ENCODE measurements around the gene ZNF423.
A peak's percentile ranks its signal among the peaks of the same experiment; 100 is the strongest.
"Not testable (repeated sequence)": the region's sequence is repeated elsewhere in the genome, so short reads cannot be mapped to it uniquely, and the experiment has no call there.

The ZNF423 gene

DNA sequence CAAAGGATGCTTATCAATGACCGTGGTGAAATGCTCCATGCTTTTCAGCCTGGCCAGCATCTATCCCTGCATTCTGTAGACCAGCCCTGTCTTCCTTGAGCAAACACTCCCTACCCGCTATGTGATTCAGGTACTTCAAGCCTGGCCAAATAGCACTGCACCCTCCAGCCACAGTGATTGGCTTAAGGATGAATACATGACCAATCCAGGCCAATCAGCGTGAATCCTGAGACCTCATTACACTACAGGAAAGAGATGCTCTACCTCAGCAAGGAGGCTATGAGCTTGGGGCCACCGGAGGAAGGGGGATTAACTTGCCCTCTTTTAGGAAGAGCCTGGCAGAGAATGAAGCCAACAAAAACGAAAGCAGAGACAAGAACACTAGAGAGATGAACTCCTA lies 162.5 kb downstream of the ZNF423 start:
- no peak for DNase-seq

- DNase-seq: no peak
Observed at GRCh38 chr16:49690778-49691177, 165.1 kb downstream of the ZNF423 start.

DNA sequence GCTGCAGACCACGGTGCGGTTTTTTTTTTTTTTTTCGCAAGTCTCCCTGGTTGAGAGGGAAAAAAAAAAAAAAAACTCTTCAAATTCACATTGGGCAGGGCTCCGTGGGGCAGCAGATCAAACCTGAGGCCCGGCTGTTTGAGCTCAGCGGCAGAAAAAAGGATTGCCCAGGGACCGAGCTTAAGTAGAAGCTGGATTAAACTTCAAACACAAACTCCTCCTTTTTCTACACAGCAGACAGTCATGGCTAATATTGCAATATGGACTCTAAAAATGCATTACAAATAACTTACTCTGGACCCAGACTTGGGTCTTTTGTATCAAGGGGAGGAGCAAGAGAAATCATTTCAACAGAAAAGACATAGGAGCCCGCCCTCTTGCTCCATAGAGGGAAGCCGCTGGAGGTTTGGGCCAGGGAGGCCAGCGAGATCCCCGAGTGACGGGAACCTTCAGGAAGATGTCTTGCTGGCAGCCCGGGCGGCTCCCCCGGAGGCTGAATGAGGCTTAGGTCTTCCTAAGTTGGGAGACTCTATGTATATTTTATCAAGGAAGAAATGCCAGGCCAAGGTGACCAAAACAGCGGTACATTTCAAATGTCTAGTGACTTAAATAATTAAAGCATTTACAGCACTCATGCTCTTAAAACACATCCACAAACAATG lies 167.7 kb downstream of the ZNF423 start:
- no peak for DNase-seq

- no peak for DNase-seq
Observed at GRCh38 chr16:49687476-49688002, 168.4 kb downstream of the ZNF423 start.

GRCh38 chr16:49684696-49685095 lies 171.2 kb downstream of the ZNF423 start:
- DNase-seq: no peak

DNA sequence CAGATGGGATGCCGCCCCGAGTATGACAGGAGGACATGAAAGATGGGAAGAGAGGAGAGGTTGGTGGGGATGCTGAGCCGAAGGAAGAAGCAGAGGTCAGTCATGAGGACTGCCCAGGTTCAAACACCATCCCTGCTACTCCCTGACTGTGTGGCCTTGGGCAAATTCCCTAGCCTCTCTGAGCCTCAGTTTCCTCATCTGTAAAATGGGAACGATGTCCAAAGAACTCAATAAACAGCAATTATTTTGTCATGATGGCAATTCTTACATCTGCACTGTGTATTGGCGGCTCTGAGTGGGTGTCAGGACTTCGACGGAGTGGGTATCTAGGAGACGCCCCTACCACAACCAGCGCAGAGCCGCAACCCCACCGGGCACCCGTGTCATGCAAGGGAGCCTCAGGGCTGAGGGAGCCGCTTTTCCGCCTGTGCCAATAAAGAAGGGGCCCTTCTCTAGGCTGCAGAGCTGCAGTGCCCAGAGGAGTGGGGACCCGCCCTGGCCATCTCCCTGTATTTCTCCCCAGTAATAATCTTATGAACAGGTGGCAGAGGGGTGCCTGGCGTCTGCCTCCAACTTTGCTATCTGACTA lies 173.2 kb downstream of the ZNF423 start:
- no peak for DNase-seq

DNA sequence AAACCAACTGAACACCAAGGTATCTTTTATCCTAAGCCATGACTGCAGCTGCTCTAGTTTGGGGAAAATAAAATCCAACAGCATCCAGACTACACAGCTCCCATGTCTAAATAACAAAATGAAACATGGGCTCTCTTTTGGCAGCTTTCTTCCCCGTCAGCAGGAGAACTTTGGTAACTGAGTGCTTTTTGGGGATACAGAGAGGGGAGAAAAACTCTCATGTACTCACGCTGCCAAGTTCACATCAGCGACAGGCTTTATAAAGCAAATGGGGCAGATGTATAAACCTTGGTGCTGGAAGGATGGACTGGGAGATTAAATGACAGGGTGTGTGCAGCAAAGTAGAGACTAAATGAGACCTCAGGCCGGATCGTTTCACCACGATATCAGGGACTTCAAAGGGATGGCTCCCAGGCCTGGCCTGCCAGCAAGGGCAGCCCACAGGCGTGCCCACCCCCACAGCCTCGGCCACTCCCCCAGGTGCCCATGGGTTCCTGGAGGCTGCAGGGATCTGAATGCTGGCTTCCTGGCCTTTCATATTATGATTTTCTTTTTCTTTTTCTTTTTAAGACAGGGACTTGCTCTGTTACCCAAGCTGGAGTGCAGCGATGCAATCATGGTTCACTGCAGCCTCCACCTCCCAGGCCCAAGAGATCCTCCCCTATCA lies 174.6 kb downstream of the ZNF423 start:
- no peak for DNase-seq

GRCh38 chr16:49679095-49679494 lies 176.8 kb downstream of the ZNF423 start:
- no peak for DNase-seq

GRCh38 chr16:49677661-49678060 lies 178.3 kb downstream of the ZNF423 start:
- not testable (repeated sequence) for DNase-seq

DNA sequence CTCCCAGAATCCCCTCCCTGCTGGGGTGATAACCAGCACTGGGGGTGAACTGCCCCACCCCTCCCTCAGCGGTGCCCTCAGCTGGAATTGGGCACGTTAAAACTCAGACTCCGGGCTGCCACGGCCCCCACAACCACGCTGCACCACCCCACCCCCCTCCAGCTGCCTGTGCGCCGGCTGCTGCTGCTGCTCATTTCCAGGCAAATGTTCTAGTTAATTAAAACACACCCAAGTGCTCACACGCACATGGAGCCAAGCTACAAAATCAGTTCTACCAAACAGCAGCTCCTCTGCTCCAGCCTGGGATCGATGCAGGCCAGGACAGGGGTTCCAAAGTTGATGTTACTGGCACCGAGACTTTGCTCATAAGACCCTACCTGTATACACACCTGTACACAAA lies 180.5 kb downstream of the ZNF423 start:
- DNase-seq: no peak

GRCh38 chr16:49674990-49675389 lies 180.9 kb downstream of the ZNF423 start:
- no peak for DNase-seq

GRCh38 chr16:49674351-49674851 lies 181.5 kb downstream of the ZNF423 start:
- DNase-seq: peak; percentile 41

- DNase-seq: no peak
Observed at GRCh38 chr16:49673442-49673841, 182.5 kb downstream of the ZNF423 start.

GRCh38 chr16:49672753-49673152 lies 183.2 kb downstream of the ZNF423 start:
- no peak for DNase-seq

GRCh38 chr16:49671333-49671732 lies 184.6 kb downstream of the ZNF423 start:
- no peak for DNase-seq

- DNase-seq: no peak
Observed at GRCh38 chr16:49670627-49671026, 185.3 kb downstream of the ZNF423 start.

DNA sequence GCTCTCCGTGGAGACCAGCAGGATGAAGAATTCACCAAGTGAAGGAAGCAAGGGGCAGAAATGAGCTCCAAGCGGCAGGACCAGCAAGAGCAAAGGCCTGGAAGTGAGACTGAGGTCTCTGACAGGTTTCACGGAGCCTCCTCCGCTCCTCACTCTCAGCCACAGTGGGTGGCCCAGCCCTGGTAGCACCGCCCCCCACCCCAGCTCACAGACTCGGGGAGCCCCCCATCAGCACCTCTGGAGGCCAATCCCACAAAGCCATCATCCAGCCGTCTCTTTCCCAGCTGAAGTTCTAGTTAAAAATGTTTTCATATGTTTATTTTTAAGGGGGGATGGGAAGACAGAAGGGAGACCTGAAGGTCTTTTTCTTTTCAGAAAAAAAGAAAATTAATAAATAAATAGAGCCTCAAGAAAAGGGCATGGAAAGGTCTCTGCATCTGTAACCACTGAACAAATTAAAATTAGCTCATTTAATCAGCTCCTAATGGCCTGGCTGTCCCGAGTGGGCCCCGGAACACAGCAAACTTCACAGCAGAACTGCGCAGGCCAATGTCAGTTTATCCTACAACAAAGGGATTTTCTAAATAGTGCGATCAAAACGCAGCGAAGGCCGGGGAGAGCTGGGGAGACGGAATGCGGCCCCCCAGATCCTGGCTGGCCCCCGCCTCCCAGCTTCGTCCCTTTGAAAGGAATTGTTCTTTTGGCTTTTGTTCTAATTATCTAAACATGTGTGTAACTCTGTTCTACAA lies 190.3 kb downstream of the ZNF423 start:
- no peak for DNase-seq

GRCh38 chr16:49664221-49665215 lies 191.4 kb downstream of the ZNF423 start:
- no peak for DNase-seq

- DNase-seq: peak; percentile 47
Observed at GRCh38 chr16:49663081-49664065, 192.5 kb downstream of the ZNF423 start.

DNA sequence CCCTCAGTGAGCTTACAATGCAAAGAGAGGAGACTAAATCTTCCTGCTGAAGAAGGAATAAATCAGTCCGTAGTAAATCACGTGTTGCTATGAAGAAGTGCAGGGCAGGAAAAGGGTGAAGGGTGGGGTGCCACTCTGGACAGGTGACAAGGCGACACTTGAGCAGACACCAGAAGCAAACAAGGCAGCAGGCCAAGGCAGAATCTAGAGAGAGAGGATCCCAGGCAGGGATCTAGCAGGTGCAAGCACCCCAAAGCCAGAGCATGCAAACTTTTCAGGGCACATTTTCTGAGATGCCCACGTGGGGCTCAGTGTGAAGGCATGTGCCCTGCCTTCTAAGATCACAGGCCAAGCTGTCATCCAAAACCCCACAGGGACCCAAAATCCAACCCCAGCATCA lies 193.3 kb downstream of the ZNF423 start:
- DNase-seq: no peak

Measured in fibroblast of skin of back (primary cell).